SIG-M5 treated with dmso at 0.1 percent for 504 hours (cell line): ENCODE measurements around the gene CLIC6.

ENCODE experiments used
- DNase-seq: peaks from one replicate; lab custom pipeline; 2025; ENCODE audit not compliant: unreplicated experiment; lab: John Stamatoyannopoulos, UW

The CLIC6 gene

GRCh38 chr21:34724131-34724856 lies 55.5 kb downstream of the CLIC6 start:
- no peak for DNase-seq

GRCh38 chr21:34724857-34725195 lies 56.0 kb downstream of the CLIC6 start:
- DNase-seq = no peak

- DNase-seq = peak; percentile 20
Measured at GRCh38 chr21:34726627-34727337, 58.0 kb downstream of the CLIC6 start.

DNA sequence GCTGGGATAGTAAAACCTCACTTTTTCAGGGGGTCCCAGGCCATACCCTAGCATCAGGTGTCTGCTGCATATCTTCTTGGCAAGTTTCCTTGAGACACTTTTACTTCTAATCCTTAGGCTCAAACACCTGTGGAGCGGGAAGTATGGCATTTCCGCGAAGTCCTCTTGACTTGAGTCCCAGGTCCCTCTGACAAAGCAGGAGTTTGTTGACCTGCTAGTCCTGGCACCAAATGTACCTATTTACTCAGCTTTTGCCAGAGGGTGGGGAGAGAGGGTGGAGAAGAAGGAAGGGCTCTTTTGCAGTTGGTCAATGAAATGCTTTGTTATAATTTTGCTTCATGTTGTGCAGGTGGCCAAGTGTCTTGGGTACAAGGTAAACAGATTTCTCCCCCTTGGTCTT lies 59.7 kb downstream of the CLIC6 start:
- no peak for DNase-seq

DNA sequence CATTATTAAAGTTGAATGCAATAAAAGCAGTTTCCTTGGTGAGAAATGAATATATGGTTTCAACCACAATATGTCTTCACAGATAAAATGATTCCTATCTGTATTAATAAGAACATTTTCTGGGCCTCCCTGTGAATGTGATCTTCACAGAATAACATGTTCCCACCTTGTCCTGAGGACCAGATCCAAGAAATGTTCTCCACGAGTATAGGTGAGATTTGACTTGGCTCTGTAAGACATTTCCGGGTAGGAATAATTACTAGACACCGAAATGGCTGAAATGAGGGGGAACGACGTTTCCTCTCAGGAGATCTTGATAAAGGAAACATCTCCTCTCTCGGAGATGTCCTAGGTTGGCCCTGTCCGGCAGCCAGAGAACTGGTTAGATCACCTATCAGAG lies 61.4 kb downstream of the CLIC6 start:
- DNase-seq = no peak

GRCh38 chr21:34730756-34731445 lies 62.1 kb downstream of the CLIC6 start:
- DNase-seq = no peak

DNA sequence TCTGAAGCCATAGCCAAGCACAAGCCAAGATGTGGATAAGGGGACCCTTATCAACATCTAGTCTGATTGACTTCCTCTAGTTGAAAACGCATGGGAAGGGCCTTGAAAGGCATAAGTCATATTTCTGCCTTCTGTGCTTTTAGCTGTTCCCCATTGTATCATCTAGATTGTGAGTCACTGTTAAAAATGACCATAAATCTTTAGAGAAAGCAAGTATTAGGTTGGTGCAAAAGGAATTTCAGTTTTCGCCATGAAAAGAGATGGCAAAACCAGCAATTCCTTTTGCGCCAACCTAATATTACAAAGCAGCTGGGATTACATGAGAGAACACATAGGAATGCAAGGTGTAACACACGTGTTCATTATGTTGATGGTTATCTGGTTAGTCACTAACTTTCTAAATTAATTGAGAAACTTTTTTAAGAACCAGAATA lies 63.6 kb downstream of the CLIC6 start:
- no peak for DNase-seq

- DNase-seq = no peak
Measured at GRCh38 chr21:34733852-34734251, 65.1 kb downstream of the CLIC6 start.

DNA sequence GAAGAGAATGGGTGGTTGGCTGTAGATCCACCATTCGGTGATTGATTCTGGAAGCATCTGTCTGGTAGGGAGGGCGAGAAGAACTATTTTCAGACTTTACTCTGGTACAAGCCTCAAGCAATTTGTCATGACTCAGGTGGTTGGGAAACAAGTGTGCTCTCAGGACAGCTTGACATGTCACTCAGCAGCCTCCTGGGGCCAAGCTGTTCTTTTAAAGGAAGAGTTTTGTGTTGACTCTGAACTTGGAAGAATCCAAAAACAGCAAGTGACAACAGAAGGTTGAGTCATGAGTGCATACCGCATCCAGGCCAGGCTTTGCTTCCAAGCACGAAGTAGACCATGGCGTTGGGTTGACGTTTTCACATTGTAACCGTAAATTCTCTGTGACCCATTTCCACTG lies 65.9 kb downstream of the CLIC6 start:
- DNase-seq = no peak

DNA sequence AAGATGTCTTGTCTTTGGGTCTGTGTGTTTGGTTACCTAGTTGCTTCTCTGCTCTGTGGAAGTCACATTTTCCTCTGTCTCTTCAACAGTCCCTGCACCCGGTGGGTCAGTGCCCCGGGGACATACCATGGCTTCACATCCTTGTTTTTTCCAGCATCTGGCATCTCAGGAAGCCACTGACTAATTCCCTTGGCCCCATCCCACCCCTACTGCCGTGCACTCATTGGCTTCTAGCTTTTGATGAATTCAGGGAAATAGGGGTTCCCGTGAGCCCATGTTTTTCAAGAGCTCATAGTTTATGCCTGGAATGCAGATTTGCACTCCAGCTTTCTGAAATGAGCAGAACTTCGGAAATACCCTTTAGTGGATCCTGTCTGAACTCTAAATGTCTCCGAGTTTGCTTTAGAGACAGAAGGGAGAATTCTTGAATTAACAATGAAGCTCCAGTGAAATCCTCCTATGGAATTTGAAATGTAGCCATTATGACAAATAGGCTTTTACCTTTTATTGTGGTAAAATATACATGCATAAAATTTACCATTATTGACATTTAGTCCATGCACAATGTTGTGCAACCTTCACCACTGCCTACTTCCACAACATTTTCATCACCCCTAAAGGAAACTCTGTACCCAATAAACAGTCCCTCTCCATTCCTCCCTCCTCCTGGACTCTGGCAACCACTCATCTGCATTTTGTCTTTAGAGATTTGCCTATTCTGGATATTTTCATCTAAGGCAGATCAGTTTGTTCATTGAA lies 67.5 kb downstream of the CLIC6 start:
- no peak for DNase-seq

DNA sequence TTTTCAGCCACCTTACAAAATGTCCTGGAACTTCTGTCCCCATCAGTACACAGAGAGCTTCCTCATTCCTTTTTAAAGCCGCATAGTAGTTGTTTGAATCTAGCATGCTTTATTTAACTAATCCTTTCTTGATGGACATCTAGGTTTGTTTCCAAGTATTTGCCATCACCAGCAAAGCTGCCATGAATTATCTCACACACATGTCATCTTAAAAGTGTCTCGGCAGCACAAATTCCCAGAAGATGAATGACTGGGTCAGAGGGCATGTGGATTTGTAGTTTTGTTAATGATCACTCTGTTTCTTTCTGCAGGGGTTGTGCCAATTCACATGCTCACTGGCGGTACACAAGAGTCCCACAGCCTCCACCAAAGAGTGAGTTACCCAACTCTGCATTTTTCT lies 68.3 kb downstream of the CLIC6 start:
- DNase-seq = no peak

DNA sequence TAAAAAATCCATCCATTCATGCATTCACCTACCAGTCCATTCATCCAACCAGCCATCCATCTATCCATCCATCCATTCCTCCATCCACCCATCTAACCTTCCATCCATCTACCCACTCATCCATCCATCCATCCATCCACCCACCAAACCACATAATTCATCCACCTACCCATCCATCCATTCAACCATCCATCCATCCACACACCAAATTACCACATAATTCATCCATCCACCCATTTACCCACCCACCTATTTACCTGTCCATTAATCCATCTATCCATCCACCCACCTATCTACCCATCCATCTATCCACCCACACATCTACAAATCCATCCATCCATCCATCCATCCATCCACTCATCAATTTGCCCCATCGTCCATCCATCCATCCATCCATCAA lies 71.4 kb downstream of the CLIC6 start:
- DNase-seq = no peak

DNA sequence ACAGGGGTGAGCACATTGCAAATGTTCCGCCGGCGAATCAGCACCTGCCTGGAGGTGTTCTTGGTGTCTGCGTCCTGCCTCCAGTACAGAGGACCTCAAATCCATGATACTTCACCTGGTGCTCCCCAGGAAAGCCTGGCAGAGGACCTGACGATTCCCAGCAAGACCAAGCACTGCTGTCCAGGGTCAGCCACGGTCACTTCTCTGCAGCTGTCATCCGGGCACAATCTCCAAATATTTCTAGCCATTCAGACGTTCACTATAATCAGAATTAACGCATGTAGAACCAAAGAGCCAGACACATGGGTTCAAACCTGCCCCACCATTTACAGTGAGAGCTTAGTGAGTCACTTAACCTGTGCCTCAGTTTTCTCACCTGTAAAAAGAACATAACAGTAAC lies 74.5 kb downstream of the CLIC6 start:
- no peak for DNase-seq

GRCh38 chr21:34743831-34744230 lies 75.0 kb downstream of the CLIC6 start:
- DNase-seq = no peak

GRCh38 chr21:34744801-34745200 lies 76.0 kb downstream of the CLIC6 start:
- DNase-seq = no peak

DNA sequence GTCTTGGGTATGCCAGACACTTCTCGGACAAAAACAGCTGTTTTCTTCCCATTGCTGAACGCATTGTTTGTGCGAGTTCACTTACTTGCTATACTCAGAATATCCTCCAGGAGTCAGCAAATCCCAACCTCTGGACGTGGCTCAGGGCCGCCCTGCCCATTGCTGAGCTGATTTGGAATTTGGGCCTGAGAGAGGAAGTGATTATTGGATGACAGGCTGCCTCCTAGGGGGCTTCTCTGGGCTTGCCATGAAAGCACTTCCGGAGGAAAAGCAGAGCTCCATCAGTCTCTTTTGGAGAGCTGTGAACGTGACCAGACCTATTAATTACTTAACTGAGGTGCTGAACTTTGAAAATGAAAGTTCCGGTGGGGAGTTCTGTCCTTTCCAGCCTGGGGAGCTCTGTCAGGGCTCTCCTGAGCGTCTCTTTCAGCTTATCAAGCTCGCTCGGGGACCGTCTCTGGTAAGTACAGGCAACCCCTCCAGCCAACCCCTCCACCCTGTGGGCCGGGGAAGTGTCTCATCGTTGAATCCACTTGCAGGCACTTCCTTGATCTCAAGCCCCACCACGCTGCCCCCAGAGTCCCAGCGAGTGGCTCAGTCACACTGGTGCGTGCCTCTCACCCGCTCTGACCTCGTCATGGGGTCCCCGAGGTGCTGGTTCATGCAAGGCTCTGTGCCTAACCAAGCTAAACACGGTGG lies 76.9 kb downstream of the CLIC6 start:
- peak; percentile 93 for DNase-seq

DNA sequence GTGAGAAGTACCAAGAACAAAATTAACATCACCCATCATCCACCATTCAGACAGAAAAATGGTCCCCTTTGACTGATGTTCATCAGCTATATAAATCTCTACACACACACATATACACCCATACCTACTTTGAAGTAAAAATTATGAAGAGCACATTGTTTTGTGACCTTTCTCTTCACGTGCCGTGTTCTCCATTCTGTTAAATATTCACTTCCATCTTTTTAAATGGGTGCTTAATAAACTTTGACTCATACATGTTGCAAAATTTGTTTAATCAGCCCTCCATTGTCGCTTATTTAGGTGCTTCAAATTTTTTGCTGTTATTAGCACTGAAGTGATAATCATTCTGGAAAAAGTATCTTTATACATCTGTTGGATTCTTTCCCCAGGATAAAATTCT lies 80.1 kb downstream of the CLIC6 start:
- no peak for DNase-seq

- no peak for DNase-seq
Measured at GRCh38 chr21:34754690-34755647, 86.2 kb downstream of the CLIC6 start.

GRCh38 chr21:34761758-34762330 lies 93.0 kb downstream of the CLIC6 start:
- DNase-seq = no peak
